Nephron progenitor cell (in vitro differentiated cells): ENCODE measurements around the gene ETF1.

Experiments
- DNase-seq: peaks from one replicate; pipeline ENCODE4 v3.0.0; 2021
- H3K27ac Mint-ChIP-seq: 2 replicates; pipeline ENCODE4 v1.8.0; 2021; ENCODE audit warnings: mild to moderate bottlenecking, moderate library complexity, mixed read lengths
- H3K27me3 Mint-ChIP-seq: 2 replicates; pipeline ENCODE4 v1.8.0; 2021; ENCODE audit warnings: mild to moderate bottlenecking, low read depth, mixed read lengths; ENCODE audit not compliant: poor library complexity
- H3K36me3 Mint-ChIP-seq: 2 replicates; pipeline ENCODE4 v1.8.0; 2021; ENCODE audit warnings: low read depth, mixed read lengths
- H3K4me1 Mint-ChIP-seq: 2 replicates; pipeline ENCODE4 v1.8.0; 2021; ENCODE audit warnings: mixed read lengths
- H3K4me3 Mint-ChIP-seq: 2 replicates; pipeline ENCODE4 v1.8.0; 2021; ENCODE audit warnings: mild to moderate bottlenecking, moderate library complexity, mixed read lengths
- H3K9me3 Mint-ChIP-seq: 2 replicates; pipeline ENCODE4 v1.8.0; 2021; ENCODE audit warnings: mild to moderate bottlenecking, moderate library complexity, mixed read lengths
- TF ChIP-seq, protein P1 (sequence below): fragments of 200-600 bp; sonication (generic); IDR thresholded peaks from 2 replicates; pipeline ENCODE4 v1.5.0; 2021; ENCODE audit warnings: antibody characterized with exemption

ETF1 gene

DNA sequence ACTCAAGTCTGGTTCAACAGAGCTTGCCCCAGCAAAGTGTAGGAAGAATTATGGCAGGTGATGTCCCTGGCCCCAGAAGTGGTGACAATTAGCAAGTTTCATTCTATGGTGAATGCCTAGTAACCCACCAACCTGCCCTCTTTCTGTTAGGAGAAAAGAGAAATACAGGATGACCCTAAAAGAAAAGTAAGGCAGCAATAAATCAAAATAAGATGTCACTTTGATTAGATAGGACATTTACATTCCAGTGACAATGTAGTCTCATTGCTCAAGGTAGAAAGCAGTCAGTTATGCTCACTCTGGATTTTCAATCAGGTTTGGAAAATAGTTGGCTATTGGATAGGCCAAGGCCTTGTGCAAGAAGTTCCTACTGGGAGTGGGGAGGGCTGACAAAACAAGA is 37.7 kb upstream of the ETF1 start:
- Mint-ChIP-seq H3K36me3 (peaks cover 3% of the 10 kb centered on the region), H3K4me1 (peaks cover 26% of the 10 kb centered on the region), H3K27ac (no peak overlapping the region), H3K4me3 (no peak overlapping the region), H3K27me3 (no peaks in the 10 kb centered on the region), H3K9me3 (peaks cover 10% of the 10 kb centered on the region)
- TF ChIP-seq, protein P1, sequence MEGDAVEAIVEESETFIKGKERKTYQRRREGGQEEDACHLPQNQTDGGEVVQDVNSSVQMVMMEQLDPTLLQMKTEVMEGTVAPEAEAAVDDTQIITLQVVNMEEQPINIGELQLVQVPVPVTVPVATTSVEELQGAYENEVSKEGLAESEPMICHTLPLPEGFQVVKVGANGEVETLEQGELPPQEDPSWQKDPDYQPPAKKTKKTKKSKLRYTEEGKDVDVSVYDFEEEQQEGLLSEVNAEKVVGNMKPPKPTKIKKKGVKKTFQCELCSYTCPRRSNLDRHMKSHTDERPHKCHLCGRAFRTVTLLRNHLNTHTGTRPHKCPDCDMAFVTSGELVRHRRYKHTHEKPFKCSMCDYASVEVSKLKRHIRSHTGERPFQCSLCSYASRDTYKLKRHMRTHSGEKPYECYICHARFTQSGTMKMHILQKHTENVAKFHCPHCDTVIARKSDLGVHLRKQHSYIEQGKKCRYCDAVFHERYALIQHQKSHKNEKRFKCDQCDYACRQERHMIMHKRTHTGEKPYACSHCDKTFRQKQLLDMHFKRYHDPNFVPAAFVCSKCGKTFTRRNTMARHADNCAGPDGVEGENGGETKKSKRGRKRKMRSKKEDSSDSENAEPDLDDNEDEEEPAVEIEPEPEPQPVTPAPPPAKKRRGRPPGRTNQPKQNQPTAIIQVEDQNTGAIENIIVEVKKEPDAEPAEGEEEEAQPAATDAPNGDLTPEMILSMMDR: no peak
- no peak for DNase-seq

DNA sequence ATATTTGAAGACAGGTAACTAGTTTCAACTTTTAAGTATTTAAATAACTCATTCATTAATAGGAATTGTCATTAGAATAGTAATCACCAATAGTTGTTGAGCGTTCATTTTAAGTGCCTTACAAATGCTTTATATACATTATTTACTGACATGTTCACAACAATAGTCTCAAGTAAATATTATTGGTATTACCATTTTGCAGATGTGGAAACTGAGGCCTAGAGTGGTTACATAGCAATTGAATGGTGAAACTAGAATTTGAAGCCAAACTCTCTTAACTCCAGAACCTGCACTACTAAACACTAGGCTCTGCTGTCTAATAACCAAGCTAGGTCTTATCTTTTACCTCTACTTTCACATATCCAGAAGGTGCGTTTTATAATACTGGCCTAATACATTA is 37.0 kb upstream of the ETF1 start:
- no peaks in the 10 kb centered on the region for H3K27me3 Mint-ChIP-seq
- DNase-seq: no peak
- H3K9me3 Mint-ChIP-seq: peaks cover 13% of the 10 kb centered on the region
- H3K4me1 Mint-ChIP-seq: peaks cover 28% of the 10 kb centered on the region
- no peak overlapping the region for H3K27ac Mint-ChIP-seq
- H3K4me3 Mint-ChIP-seq: no peak overlapping the region
- H3K36me3 Mint-ChIP-seq: peaks cover 5% of the 10 kb centered on the region
- TF ChIP-seq, protein P1: no peak

DNA sequence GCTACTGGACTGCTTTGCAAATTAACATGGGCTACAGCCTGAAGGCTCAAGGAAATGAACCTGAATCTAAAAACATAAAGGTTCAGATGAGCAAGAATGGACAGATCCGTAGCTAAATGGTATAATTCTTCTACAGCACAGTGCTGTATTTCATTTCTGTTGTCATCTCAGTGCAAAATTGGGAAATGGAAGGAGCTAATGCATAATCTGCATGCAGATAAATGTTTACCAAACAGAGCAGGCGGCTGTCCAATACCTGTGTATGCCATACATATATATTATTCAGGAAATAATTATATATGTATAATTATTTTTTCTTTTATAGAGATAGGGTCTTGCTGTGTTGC is 36.5 kb upstream of the ETF1 start:
- Mint-ChIP-seq H3K4me3 (no peak overlapping the region), H3K27me3 (no peaks in the 10 kb centered on the region), H3K27ac (no peak overlapping the region), H3K36me3 (peaks cover 5% of the 10 kb centered on the region), H3K9me3 (peaks cover 13% of the 10 kb centered on the region), H3K4me1 (peaks cover 34% of the 10 kb centered on the region)
- TF ChIP-seq, protein P1: no peak
- no peak for DNase-seq

DNA sequence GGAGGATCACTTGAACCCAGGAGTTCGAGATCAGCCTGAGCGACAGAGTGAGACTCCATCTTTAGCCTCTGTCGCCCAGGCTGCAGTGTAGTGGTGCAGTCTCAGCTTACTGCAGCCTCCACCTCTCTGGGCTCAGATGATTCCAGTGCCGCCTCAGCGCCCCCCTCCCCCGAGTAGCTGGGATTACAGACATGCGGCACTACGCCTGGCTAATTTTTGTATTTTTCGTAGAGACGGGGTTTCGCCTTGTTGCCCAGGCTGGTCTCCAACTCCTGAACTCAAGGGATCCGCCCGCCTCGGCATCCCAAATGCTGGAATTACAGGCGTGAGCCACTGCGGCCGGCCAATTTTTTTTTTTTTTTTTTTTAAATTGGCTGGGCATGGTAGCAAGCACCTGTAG is 34.4 kb upstream of the ETF1 start:
- Mint-ChIP-seq H3K4me3 (no peak overlapping the region), H3K36me3 (peaks cover 21% of the 10 kb centered on the region)

DNA sequence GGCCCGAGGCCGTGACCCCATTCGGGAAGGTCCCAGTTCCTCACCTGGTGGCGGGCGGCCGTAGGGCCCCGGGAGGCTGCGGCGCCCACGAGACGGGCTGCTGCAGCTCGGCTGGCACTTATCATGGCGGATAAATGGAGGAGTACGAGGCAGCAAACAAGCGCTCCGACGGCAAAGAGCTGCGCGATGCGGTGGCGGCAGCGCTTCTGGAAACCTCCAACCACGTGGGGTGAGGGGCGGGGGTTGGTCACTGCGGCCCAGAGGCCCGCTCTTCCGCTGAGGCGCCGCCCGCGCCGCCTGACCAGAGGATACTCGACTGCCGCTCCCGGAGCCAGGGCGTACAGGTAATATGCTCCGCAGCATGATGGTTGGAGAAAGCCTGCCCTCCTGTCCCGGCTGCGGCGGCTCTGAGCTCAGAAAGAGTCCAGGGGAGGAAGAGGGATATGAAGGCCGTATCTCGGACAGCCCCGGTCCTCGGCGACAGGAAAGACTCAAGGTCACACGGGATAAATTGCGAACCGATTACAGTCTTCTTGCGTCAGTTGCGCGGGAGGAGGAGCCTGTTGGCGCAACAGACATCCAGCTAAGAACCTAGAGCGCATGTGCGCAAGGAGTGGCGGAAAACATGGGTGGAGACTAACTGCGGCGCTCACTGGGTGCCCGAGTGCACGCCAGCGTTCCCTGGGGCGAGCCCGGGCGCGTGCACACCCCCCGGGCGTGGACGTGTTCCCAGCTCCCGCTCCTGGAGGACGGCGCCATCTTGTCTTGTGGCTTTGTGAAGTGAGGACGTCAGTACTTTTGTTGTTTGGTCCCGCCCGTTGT is 32.4 kb upstream of the ETF1 start, which contains the start of gene HSPA9:
TSS of gene HSPA9 (minus strand) at position 208 of the 822 bp plus-strand sequence. CDS start at position 125, 83 bp downstream.
- peak within 1 kb of the TSS; percentile 100 for H3K27ac Mint-ChIP-seq
- no peaks in the 10 kb centered on the region for H3K27me3 Mint-ChIP-seq
- peaks cover 38% of the 10 kb centered on the region for H3K4me1 Mint-ChIP-seq
- TF ChIP-seq, protein P1: no peak
- H3K36me3 Mint-ChIP-seq: peaks cover 38% of the 10 kb centered on the region
- peak within 1 kb of the TSS; percentile 97 for H3K4me3 Mint-ChIP-seq
- peak; percentile 93 for DNase-seq
- peaks cover 13% of the 10 kb centered on the region for H3K9me3 Mint-ChIP-seq

More for the DNA sequence above, 34.4 kb upstream of the ETF1 start:
- H3K27ac Mint-ChIP-seq: peak overlapping the region; percentile 66
- peaks cover 39% of the 10 kb centered on the region for H3K4me1 Mint-ChIP-seq
- H3K27me3 Mint-ChIP-seq: no peaks in the 10 kb centered on the region
- H3K9me3 Mint-ChIP-seq: peaks cover 13% of the 10 kb centered on the region
- TF ChIP-seq, protein P1: no peak
- DNase-seq: peak; percentile 23

DNA sequence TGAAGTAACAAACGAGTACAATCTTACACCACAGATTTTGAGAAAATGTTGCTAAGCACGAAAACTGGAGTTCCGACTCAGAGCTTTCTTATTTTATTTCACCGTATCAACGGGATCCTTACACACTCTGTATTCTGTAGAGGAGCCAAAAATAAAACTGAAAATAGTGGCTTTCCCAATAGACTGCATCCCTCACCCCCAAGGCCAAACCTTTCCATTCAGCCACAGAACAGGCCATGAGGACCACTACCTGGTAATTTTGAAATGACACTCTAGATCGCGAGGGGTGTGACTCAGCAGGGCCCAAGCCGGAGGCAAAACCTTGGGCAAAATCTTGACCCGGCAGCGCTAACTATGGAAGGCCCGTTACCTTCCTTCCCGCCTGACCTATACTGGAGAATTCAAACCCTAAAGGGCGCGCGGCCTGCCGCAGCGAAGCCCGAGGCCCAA is 31.7 kb upstream of the ETF1 start:
- Mint-ChIP-seq H3K36me3 (peaks cover 43% of the 10 kb centered on the region), H3K4me1 (peaks cover 41% of the 10 kb centered on the region), H3K9me3 (peaks cover 13% of the 10 kb centered on the region), H3K4me3 (peak overlapping the region; percentile 97), H3K27me3 (no peaks in the 10 kb centered on the region), H3K27ac (peak overlapping the region; percentile 100)
- DNase-seq: no peak
- TF ChIP-seq, protein P1: no peak
